Parietal lobe (tissue), 2 donors: ENCODE results near the gene GPR15. TPM values are rescaled to one million over a fixed set of nuclear protein-coding genes. Genes with fewer than 3 reads are reported as not detected.

Source experiments
- small RNA-seq: library from RNA; depleted of rRNA; stranded (forward); fragments of <200 nt; gene quantifications from one replicate; pipeline ENCODE3, GENCODE V24; 2014; ENCODE audit warnings: low replicate concordance
- total RNA-seq: library from RNA; depleted of rRNA; stranded (reverse); fragments of >200 nt; gene quantifications from one replicate; pipeline ENCODE4 v1.2.3, GENCODE V29; 2014

Gene GPR15
- not detected for total RNA-seq

DNA sequence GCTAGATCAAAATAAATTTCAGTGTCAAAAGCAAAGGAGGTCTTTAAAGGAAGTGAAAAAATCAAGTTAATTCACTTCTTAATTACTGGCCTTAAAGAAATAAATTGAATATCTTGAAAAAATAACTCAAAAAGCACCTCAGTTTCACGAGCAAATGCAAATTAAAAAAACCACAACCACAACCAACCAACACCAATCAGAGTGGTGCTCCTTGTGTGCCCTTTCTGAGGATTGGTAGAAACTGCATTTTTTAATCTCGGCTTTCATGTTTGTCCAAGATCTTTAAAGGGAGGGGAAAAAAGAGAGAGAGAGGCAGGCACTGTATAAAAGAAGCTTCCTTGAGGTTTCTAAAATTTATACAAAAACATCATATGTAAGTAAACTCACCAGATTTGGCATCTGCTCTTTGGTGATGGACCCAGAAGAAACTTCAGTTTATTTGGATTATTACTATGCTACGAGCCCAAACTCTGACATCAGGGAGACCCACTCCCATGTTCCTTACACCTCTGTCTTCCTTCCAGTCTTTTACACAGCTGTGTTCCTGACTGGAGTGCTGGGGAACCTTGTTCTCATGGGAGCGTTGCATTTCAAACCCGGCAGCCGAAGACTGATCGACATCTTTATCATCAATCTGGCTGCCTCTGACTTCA, at the start of gene GPR15:
Gene GPR15 (plus strand): TSS at position 357 of the 653 bp plus-strand sequence. CDS start 56 bp downstream, at position 413.

DNA sequence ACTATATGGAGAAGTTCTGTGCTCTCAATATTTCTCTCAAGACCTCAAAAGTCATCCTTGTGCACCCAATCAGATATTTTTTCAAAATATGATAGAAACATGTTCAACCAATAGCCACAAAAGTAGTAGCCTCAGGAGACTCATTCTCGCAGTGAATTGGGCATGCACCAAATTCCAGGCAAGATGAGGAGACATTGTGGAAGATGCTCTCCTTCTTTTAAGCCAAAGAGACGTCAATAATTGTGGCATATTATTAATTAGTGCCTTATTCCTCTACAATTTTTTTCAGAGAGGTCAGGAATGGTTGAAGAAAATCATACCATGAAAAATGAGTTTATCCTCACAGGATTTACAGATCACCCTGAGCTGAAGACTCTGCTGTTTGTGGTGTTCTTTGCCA, 34.4 kb upstream of the GPR15 start, which contains the start of gene OR5K2:
Gene OR5K2 (plus strand): TSS at position 301 of the 400 bp plus-strand sequence. CDS start 0 bp downstream, at position 301.

DNA sequence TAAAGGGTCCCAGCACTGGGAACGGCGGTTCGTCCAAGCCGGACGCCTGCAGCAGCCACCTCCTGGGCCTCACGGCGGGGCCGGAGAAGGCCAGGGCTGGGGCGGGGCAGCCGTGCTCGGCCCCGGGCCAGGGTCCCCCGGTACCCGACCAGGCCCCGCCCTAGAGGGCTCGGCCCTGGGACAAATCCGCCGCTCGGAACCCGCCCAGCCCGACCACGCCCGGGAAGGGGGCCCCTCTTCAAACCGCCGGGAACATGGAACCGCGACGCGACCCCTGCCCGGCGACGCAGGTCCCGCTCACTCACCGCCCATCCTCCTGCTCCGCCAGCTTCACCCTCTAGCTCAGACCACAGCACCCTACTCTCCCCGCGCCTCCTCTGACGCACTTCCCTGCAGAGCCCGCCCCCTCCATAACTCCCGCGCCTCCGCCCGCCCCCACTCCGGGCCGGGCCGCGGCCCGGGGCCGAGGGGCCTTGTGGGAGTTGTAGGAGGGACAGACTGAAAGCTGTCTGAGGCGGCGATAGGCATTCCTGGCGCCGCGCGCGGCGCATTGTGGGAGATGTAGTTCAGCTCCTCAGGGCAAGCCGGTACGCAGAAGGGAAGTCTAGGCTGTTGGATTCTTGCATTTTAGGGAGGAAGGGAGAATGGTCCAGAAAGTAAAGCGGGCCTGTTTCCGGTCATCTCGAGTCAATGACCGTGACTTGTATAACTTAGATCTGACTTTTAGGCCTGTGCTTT, 9.1 kb upstream of the GPR15 start, which contains the start of gene CLDND1:
Gene CLDND1 (minus strand): TSS at position 359 of the 738 bp plus-strand sequence. CDS start 1,478 bp downstream, outside the sequence.

Small RNA genes lying within 50 kb of the gene (small RNA-seq; reads per million reads assigned to genes)
- gene RPL38P4 = not detected

Other genes starting within 250 kb of the GPR15 start
- not detected for gene OR5H2, start 249.5 kb upstream of the GPR15 start, total RNA-seq
- not detected for gene OR5K4, start 178.1 kb upstream of the GPR15 start, total RNA-seq
- not detected for gene OR5K3, start 141.3 kb upstream of the GPR15 start, total RNA-seq
- gene OR5K1, start 68.8 kb upstream of the GPR15 start, total RNA-seq = not detected
- gene OR5K2, start 34.3 kb upstream of the GPR15 start, total RNA-seq = not detected
- 132 TPM for gene CLDND1, start 9.1 kb upstream of the GPR15 start, total RNA-seq
- gene CPOX, start 61.6 kb downstream of the GPR15 start, total RNA-seq = 22.5 TPM
- 25.7 TPM for gene ST3GAL6, start 231.4 kb downstream of the GPR15 start, total RNA-seq